HT-29 (cell line): ENCODE measurements around the gene APOBEC3G. TPM values are rescaled to one million over a fixed set of nuclear protein-coding genes. Genes with fewer than 3 reads are reported as not detected.

Source experiments
- DNase-seq: peaks from one replicate; pipeline ENCODE4 v3.0.0-alpha.2; 2015; ENCODE audit warnings: low spot score
- small RNA-seq: library from RNA; depleted of rRNA; stranded (forward); fragments of <200 nt; gene quantifications from one replicate; pipeline ENCODE3, GENCODE V24; 2014
- total RNA-seq: library from RNA; depleted of rRNA; stranded (reverse); fragments of >200 nt; shearing (Covaris generic); gene quantifications from 2 replicates; pipeline ENCODE4 v1.2.3, GENCODE V29; 2014; rRNA removed

APOBEC3G gene
- total RNA-seq, 1 experiment from 2014 or later, result not detected

DNA sequence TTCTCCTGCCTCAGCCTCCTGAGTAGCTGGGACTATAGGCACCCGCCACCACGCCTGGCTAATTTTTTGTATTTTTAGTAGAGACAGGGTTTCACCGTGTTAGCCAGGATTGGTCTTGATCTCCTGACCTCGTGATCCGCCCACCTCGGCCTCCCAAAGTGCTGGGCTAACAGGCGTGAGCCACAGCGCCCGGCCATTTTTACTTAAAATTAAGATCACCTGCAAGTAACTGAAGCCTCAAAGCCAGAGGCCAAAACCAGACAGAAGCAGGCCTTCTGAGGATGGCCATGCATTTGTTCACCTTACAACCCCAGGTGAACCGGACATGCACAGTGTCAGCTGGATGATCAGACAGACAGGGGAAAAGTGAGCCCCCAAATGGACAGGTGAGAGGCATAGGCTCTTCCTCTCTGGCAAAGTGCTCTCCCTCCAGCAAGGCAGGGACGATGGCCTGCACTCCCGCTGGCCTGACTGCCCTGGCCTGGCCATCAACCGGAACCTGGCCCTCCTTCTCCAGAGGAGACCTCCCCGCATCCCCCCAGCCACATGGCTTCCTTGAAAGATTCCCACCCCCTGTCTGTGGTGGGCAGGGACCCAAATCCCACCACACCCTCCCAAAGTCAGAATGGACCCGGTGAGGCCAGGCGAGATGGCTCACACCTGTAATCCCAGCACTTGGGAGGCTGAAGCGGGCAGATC lies 45.8 kb downstream of the APOBEC3G start:
- DNase-seq, result no peak

- no peak for DNase-seq
Measured at GRCh38 chr22:39123751-39124581, 46.9 kb downstream of the APOBEC3G start.

GRCh38 chr22:39125622-39126021 lies 48.5 kb downstream of the APOBEC3G start:
- DNase-seq, result no peak

- DNase-seq, result no peak
Measured at GRCh38 chr22:39128508-39128907, 51.4 kb downstream of the APOBEC3G start.

DNA sequence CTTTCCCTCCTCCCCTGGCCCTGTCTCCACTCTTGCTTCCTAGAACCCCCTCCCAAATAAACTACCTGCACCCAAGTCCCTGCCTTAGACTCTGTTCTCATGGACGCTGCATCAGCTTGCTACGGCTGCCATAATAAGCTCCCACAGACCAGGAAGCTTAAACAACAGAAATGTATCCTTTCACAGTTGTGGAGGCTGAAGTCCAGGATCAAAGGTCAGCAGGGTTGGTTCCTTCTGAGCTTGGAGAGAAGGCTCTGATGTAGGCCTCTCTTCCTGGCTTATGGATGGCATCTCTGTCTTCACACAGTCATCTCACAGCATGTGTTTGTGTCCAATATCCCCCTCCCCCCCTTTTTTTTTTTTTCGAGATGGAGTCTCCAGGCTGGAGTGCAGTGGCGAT lies 52.0 kb downstream of the APOBEC3G start:
- no peak for DNase-seq

- no peak for DNase-seq
Measured at GRCh38 chr22:39129746-39130145, 52.7 kb downstream of the APOBEC3G start.

DNA sequence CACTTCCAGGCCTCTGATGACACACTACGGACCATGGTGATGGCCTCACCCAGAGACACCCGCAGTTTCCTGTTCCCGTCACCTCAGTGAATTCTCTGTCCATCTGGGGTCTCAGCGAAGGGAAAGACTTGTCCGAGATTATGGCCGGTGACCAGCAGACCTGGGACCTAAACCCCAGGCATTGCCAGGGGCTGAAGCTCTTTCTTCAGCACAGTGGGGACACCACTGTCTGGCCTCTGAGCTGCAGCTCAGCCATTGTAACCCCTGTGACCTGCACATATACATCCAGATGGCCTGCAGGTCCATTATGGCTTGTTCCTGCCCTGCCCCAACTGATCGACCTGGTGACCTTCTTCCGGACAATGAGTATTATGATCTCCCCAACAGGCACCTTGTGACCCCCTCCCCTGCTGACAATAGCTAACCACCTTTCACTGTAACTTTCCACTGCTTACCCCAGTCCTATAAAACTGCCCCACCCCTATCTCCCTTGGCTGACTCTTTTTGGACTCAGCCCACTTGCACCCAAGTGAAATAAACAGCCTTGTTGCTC lies 53.2 kb downstream of the APOBEC3G start:
- DNase-seq, result no peak

DNA sequence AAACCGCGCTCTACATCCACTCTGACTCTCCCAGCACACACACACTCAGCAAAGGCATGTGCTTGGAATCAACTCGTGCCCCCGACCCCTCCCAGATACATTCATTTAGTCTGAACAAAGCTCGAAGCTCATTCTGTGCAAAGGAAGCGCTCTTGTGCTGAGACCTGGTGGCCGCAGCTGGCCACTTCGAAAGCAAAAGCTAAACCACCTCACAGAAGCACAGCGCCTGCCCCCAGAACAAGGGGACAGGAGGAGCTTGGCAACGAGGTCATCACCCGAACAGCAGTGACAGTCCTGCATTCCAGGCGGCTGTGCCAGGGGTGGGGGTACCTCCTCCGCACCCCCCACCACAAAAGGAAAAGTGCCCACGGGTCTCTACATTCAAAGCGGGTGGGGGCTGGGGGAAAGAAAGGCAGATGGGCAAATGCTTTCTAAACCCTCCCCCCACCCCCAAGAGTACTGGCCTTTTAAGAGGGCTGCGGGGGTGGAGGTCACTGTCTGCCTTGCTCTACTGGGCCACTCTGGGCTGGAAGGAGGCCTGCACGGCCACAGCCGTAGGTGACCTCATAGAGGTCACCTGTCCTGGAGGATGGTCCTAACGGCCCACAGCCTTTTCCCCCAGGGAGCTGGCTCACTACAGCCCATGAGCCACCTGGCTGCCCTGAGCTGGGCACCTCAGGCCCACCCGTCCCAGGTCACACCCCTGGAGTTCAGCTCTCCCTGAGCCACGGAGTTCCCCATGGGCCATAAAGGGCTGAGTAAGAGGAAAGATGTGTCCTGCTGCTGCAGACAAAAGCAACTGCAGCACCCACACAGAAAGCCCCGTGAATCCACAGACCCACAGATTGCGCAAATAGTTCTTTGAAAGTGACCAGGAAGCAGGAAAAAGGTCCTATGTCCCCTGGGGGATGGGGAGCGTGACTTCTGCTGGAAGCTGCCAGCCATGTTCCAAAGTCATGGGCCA lies 54.1 kb downstream of the APOBEC3G start:
- no peak for DNase-seq

GRCh38 chr22:39132281-39132680 lies 55.2 kb downstream of the APOBEC3G start:
- DNase-seq, result no peak

GRCh38 chr22:39132871-39133524 lies 55.9 kb downstream of the APOBEC3G start:
- no peak for DNase-seq

- DNase-seq, result no peak
Measured at GRCh38 chr22:39133871-39134270, 56.8 kb downstream of the APOBEC3G start.

DNA sequence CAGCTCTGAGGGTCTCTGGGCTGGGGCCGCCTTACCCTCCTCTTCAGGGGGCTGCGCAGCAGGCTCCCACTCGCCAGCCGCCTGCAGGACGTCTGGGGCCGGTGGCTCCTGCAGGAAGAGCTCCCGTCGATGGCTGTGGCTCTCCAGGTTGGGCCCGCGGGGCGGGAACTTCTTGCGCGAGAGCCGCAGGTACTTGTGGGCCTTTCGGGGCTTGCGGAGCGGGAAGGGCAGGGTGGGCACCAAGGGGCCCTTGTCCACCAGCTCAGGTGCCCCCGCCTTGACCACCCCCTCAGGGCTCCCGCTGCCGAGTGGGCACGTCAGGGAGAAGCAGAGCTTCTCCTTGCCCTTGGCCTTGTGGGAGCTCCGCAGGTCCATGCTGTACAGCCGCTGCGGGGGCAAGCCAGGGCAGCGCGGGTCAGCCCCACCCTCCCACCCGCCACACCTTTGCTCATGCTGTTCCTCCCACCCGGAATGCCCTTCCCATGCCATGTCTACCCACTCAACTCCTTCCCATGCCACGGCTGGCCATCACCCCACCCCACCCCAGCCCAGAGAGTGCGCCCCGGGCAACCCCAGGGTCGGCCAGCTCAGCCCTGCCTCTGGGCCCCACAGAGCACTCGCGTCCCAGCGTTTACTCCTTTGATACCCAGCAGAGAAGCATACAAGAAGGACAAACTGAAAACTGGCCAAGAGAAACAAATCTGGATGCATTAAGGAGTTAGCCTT lies 57.5 kb downstream of the APOBEC3G start:
- DNase-seq, result no peak

DNA sequence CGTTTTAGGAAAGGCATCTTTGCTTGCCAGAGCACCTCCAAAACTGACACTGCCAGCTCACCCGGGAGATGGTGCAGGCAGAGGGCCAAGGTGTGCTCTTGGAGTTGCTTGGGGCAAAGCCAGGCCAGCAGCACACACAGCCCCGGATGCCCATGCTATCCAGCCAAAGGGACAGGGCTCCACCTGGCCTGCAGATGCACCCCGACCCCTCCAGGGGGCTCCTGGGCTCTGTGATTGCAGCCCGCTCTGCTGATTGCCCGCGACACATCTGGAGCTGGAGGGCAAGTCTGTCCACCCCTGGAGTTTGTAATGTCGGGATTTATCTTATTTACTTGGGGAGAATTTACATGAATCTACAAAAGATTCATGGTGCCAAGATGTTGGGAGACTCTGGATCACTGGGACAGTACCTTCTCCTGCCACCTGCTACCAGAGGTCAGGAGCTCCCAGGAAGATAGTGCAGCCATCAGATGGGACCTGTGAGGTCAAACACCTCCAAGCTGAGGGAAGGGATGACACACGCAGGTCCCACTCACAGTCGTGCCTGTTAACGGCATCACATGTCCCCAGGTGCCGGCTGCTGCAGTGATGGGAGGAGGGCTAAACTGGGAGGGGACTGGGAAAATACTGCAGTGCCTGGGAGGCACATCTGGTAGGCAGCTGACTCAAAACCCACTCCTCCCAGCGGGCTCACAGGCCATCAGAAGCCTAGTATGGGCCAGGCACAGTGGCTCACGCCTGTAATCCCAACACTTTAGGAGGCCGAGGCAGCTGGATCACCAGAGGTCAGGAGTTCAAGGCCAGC lies 58.2 kb downstream of the APOBEC3G start:
- peak; percentile 38 for DNase-seq

DNA sequence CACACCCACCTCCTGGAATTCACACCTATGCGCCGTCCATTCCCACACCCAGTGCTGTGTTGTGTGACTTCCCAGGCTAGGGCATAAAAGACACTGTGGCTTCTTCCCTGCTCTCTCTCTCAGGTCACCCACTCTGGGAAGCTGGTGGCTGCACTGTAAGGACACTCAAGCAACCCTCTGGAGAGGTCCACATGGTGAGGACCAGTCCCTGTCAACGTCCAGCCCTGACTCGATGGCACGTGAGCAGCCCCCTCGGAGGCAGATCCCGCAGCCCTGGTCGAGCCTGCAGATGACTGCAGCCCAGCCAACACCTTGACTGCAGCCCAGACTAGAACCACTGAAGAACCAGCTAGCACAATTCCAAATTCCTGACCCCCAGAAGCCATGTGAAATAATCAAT lies 59.2 kb downstream of the APOBEC3G start:
- DNase-seq, result no peak

Small RNA genes lying within 50 kb of the gene (small RNA-seq; reads per million reads assigned to genes)
- not detected for gene AL022318.2
- gene COX5BP7, result not detected

Other genes with a start within 250 kb of the APOBEC3G start
- gene NPTXR, start 233.2 kb upstream of the APOBEC3G start, total RNA-seq, result 0.03 and 0.70 TPM in 2 replicates
- gene CBX6, start 205.1 kb upstream of the APOBEC3G start, total RNA-seq, result 10.8 and 12.3 TPM in 2 replicates
- gene APOBEC3A, start 119.7 kb upstream of the APOBEC3G start, total RNA-seq, result not detected in 2 replicates
- gene APOBEC3B, start 94.9 kb upstream of the APOBEC3G start, total RNA-seq, result 3.2 and 5.5 TPM in 2 replicates
- gene APOBEC3C, start 63.0 kb upstream of the APOBEC3G start, total RNA-seq, result 0.05 and 0.18 TPM in 2 replicates
- gene APOBEC3D, start 56.1 kb upstream of the APOBEC3G start, total RNA-seq, result not detected in 2 replicates
- gene APOBEC3F, start 36.4 kb upstream of the APOBEC3G start, total RNA-seq, result 0.25 TPM in 1 of 2 replicates, not detected in the other
- not detected in 2 replicates for gene APOBEC3H, start 20.0 kb downstream of the APOBEC3G start, total RNA-seq
- gene CBX7, start 75.4 kb downstream of the APOBEC3G start, total RNA-seq, result 7.3 and 8.6 TPM in 2 replicates
- 12.4 and 16.6 TPM in 2 replicates for gene PDGFB, start 167.7 kb downstream of the APOBEC3G start, total RNA-seq
- 2,060 and 2,152 TPM in 2 replicates for gene RPL3, start 242.3 kb downstream of the APOBEC3G start, total RNA-seq